HepG2 (cell line): Measurements from ENCODE around the gene PPP1R1A. TPM values are rescaled to one million over a fixed set of nuclear protein-coding genes. Genes with fewer than 3 reads are reported as not detected.

Experiments used
- polyA plus RNA-seq, 8 experiments: library from polyadenylated mRNA; depleted of rRNA in 3 of 8; stranded (reverse) in 7 of 8; unstranded in 1 of 8; fragments of >200 nt; fragmentation: Illumina TruSeq in 4 of 8; extraction: Trizol in 4 of 8; gene quantifications; 2 replicates each; pipeline versions ENCODE4 v1.2.1 to v1.2.3, GENCODE V29; 2011 to 2016; ENCODE audit warnings: low read depth in 4 of 8, missing spikeins in 1 of 8, mixed read lengths in 1 of 8; ENCODE audit not compliant: insufficient read depth in 1 of 8
- total RNA-seq, 5 experiments: library from RNA; depleted of rRNA; stranded (reverse); fragments of >200 nt; fragmentation: Illumina TruSeq; extraction: Trizol; gene quantifications; 2 replicates each; pipeline ENCODE4 v1.2.3, GENCODE V29; 2016; ENCODE audit warnings: low read depth in 1 of 5

PPP1R1A gene
- total and polyA plus RNA-seq, 2 of the 13 experiments (the other 11 are each of a cell fraction or from before 2014, with no cell fraction given), result 0.20 TPM; not detected in 1

Other genes with a start within 250 kb of the PPP1R1A start
- not detected in 2 replicates for gene GPR84, start 224.2 kb downstream of the PPP1R1A start, total RNA-seq (2016; rRNA removed; fragmentation: Illumina TruSeq; extraction: Trizol)
- not detected in 2 replicates for gene GPR84, start 224.2 kb downstream of the PPP1R1A start, polyA plus RNA-seq (2011; rRNA removed)
- gene ZNF385A, start 203.9 kb downstream of the PPP1R1A start, total RNA-seq (2016; rRNA removed; fragmentation: Illumina TruSeq; extraction: Trizol), result 0.44 and 0.49 TPM in 2 replicates
- 0.31 and 0.67 TPM in 2 replicates for gene ZNF385A, start 203.9 kb downstream of the PPP1R1A start, polyA plus RNA-seq (2011; rRNA removed)
- 0.20 and 0.28 TPM in 2 replicates for gene ITGA5, start 169.4 kb downstream of the PPP1R1A start, total RNA-seq (2016; rRNA removed; fragmentation: Illumina TruSeq; extraction: Trizol)
- gene ITGA5, start 169.4 kb downstream of the PPP1R1A start, polyA plus RNA-seq (2011; rRNA removed), result 0.40 and 0.52 TPM in 2 replicates
- not detected in 2 replicates for gene GTSF1, start 115.1 kb downstream of the PPP1R1A start, total RNA-seq (2016; rRNA removed; fragmentation: Illumina TruSeq; extraction: Trizol)
- gene GTSF1, start 115.1 kb downstream of the PPP1R1A start, polyA plus RNA-seq (2011; rRNA removed), result not detected in 2 replicates
- not detected in 2 replicates for gene NCKAP1L, start 90.9 kb downstream of the PPP1R1A start, total RNA-seq (2016; rRNA removed; fragmentation: Illumina TruSeq; extraction: Trizol)
- gene NCKAP1L, start 90.9 kb downstream of the PPP1R1A start, polyA plus RNA-seq (2011; rRNA removed), result not detected in 2 replicates
- gene PDE1B, start 39.1 kb downstream of the PPP1R1A start, total RNA-seq (2016; rRNA removed; fragmentation: Illumina TruSeq; extraction: Trizol), result not detected in 2 replicates
- gene PDE1B, start 39.1 kb downstream of the PPP1R1A start, polyA plus RNA-seq (2011; rRNA removed), result not detected in 2 replicates
- not detected in 2 replicates for gene LACRT, start 46.2 kb upstream of the PPP1R1A start, total RNA-seq (2016; rRNA removed; fragmentation: Illumina TruSeq; extraction: Trizol)
- not detected in 2 replicates for gene LACRT, start 46.2 kb upstream of the PPP1R1A start, polyA plus RNA-seq (2011; rRNA removed)
- not detected in 2 replicates for gene DCD, start 59.7 kb upstream of the PPP1R1A start, total RNA-seq (2016; rRNA removed; fragmentation: Illumina TruSeq; extraction: Trizol)
- gene DCD, start 59.7 kb upstream of the PPP1R1A start, polyA plus RNA-seq (2011; rRNA removed), result not detected in 2 replicates